Measurements from ENCODE around the gene DIPK1A.

The DIPK1A gene

GRCh38 chr1:92876351-92876750 lies 84.9 kb downstream of the DIPK1A start:
- no peak for DNase-seq (ENCODE audit: low spot score)

- no peak for DNase-seq (ENCODE audit: low spot score)
Observed at GRCh38 chr1:92874987-92875386, 86.3 kb downstream of the DIPK1A start.

GRCh38 chr1:92872719-92873118 lies 88.5 kb downstream of the DIPK1A start:
- no peak for DNase-seq (ENCODE audit: low spot score)

GRCh38 chr1:92870591-92870990 lies 90.7 kb downstream of the DIPK1A start:
- no peak for DNase-seq (ENCODE audit: low spot score)

GRCh38 chr1:92864131-92864530 lies 97.1 kb downstream of the DIPK1A start:
- no peak for DNase-seq (ENCODE audit: low spot score)

GRCh38 chr1:92862605-92863004 lies 98.7 kb downstream of the DIPK1A start:
- DNase-seq (ENCODE audit: low spot score), result no peak

GRCh38 chr1:92859400-92860039 lies 101.7 kb downstream of the DIPK1A start:
- DNase-seq (ENCODE audit: low spot score), result no peak

- DNase-seq (ENCODE audit: low spot score), result peak; percentile 79
Observed at GRCh38 chr1:92858564-92859399, 102.5 kb downstream of the DIPK1A start.

GRCh38 chr1:92857817-92858216 lies 103.4 kb downstream of the DIPK1A start:
- DNase-seq (ENCODE audit: low spot score), result no peak

- no peak for DNase-seq (ENCODE audit: low spot score)
Observed at GRCh38 chr1:92855236-92855635, 106.0 kb downstream of the DIPK1A start.

- no peak for DNase-seq (ENCODE audit: low spot score)
Observed at GRCh38 chr1:92854101-92854785, 107.0 kb downstream of the DIPK1A start.

- no peak for DNase-seq (ENCODE audit: low spot score)
Observed at GRCh38 chr1:92853299-92853698, 108.0 kb downstream of the DIPK1A start.

GRCh38 chr1:92851729-92852128 lies 109.5 kb downstream of the DIPK1A start:
- no peak for DNase-seq (ENCODE audit: low spot score)

- no peak for DNase-seq (ENCODE audit: low spot score)
Observed at GRCh38 chr1:92850019-92850418, 111.2 kb downstream of the DIPK1A start.

- DNase-seq (ENCODE audit: low spot score), result no peak
Observed at GRCh38 chr1:92848201-92848600, 113.1 kb downstream of the DIPK1A start.

GRCh38 chr1:92845908-92846307 lies 115.4 kb downstream of the DIPK1A start:
- DNase-seq (ENCODE audit: low spot score), result no peak

GRCh38 chr1:92844439-92844838 lies 116.8 kb downstream of the DIPK1A start:
- DNase-seq (ENCODE audit: low spot score), result no peak

- DNase-seq (ENCODE audit: low spot score), result no peak
Observed at GRCh38 chr1:92843429-92844352, 117.6 kb downstream of the DIPK1A start.

- DNase-seq (ENCODE audit: low spot score), result no peak
Observed at GRCh38 chr1:92843046-92843423, 118.2 kb downstream of the DIPK1A start.

- DNase-seq (ENCODE audit: low spot score), result no peak
Observed at GRCh38 chr1:92842082-92843045, 118.9 kb downstream of the DIPK1A start.

- DNase-seq (ENCODE audit: low spot score), result no peak
Observed at GRCh38 chr1:92840600-92840999, 120.7 kb downstream of the DIPK1A start.
